ENCODE measurements around the gene ADRA2A.

ADRA2A gene

DNA sequence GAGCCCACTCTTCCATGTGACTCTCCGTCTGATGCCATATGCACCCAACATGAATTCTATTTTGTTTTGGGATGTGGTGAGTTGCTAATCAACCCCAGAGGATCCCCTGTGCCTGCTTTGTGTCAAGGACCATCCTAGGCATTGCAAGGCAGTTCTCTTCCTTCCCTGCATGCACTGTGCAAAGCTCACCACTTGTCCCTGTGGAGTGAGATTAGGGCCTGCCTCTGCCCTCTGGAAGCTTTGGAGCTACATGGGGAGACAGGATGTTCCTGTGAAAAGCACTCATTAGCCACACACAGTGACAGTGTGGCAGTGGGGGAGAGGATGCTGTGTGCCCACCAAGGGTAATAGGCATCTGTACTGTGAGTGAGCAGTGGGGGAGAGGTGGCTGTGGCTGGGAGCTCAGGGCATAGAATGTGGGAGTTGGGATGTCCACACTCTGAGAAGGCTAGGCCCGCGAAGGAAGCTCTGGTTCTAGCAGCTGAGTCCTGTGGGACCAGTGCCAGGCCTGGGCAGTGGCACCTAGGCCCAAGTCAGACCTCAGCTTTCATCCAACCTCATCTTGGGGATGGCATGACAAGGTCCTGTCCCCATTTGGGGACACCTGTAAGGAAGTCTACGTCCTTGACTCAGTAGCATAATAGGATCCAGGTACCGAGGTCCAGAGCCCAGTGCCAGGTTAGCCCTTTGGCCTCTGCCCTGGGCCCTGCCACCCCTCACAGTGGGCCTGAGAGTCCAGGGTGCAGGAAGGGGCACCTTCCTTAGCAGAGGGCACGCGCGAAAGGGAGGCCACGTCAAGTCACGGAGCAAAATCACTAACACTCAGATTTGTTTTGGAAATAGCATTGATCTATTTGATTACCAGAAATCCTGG is 6.6 kb downstream of the ADRA2A start:
- DNase-seq (ENCODE audit: low spot score), result no peak

DNA sequence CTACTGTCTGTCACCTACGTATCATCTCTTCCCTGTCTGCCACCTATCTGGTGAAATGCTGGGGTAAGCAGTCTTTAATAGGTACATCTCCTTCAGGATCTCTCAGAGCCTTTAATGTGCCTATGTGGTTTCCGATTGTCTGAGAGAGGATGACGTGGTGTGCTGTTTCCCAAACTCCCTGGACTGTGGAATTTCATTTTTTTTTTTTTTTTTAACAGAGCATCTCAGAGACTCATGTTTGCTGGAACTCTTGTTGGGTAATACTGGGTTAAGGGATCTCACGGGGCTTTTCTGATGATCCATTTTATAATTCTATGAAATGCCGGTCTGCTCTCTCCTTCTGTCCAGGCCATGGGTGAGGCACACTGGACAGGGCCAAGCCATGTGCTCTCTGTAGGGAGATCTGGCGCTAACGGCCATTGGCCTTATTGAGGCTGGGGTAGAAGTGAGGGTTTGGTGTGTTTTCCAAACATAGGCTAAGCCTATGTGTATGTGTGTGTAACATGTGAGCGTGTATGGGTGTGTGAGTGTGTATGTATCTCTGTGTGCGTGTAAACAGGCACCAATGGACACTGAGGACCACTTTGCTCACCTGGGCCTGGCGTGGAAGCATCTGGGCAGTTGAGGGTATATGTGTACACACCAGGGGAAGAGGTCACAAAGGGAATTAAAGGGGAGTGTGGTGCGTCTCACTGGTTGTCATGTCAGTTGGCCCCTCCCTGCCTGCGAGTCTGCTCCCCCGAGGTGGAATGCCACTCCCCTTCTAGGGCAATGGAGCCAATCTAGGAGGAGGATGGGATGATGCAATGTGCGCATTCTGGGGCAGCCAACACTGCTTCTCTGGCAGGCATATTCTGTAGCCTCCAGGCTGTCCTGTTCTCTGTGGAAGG is 7.8 kb downstream of the ADRA2A start:
- DNase-seq (ENCODE audit: low spot score), result no peak

GRCh38 chr10:111085690-111086353 is 9.0 kb downstream of the ADRA2A start:
- DNase-seq (ENCODE audit: low spot score), result no peak

DNA sequence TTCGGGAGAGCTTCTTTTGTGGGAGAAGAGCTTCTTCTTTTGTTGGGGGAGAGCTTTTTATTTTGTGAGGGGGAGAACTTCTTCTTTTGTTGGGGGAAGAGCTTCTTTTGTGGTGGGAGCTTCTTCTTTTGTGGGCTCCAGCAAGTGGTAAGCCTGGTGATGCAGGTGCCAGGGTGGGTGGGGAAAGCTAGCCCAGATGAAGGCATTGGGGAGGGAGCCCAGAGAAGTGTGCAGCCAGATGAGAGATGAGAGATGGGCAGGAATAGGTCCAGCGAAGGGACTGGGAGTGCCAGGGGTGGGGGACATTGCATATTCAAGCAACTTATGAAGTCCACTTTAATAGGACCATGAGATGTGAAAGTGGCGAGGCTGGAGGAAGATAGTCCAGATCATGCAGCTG is 9.7 kb downstream of the ADRA2A start:
- DNase-seq (ENCODE audit: low spot score), result no peak

- no peak for DNase-seq (ENCODE audit: low spot score)
Observed at GRCh38 chr10:111087331-111087756, 10.5 kb downstream of the ADRA2A start.

GRCh38 chr10:111087968-111088505 is 11.2 kb downstream of the ADRA2A start:
- DNase-seq (ENCODE audit: low spot score), result no peak

DNA sequence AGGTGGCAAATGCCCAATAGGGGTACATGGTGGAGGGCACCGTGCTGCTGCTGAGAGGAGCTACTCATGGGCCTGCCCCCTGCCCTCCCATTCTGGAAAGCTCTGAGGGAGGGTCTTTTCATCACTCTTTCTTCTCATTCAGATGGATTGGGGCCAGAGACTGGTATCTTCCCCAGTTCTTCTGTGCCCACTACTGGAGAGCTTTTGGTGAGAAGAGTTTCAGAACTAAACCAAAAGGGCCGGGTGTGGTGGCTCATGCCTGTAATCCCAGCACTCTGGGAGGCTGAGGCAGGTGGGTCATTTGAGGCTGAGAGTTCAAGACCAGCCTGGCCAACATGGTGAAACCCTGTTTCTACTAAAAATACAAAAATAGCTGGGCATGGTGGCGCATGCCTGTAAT is 12.5 kb downstream of the ADRA2A start:
- no peak for DNase-seq (ENCODE audit: low spot score)

DNA sequence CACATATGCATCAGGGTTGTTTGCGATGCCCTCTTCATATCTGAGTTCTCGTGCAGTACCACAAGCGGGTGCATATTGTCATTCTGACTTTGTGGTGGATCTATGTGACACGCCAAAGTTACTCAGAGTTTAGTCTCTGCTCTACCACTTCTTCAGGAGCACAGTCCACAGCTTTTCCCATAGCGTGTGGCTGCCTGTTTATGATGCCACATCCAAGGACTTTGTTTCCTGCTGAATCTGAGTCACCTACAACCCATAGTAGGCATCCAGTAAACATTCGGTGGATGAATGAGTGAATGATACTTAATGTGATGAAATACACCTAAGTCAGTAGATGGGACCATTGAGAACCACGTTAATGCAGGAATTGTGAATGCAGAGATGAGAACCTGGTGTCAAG is 15.0 kb downstream of the ADRA2A start:
- no peak for DNase-seq (ENCODE audit: low spot score)

- DNase-seq (ENCODE audit: low spot score), result no peak
Observed at GRCh38 chr10:111093741-111094380, 17.0 kb downstream of the ADRA2A start.

GRCh38 chr10:111098679-111099437 is 22.0 kb downstream of the ADRA2A start:
- no peak for DNase-seq (ENCODE audit: low spot score)

DNA sequence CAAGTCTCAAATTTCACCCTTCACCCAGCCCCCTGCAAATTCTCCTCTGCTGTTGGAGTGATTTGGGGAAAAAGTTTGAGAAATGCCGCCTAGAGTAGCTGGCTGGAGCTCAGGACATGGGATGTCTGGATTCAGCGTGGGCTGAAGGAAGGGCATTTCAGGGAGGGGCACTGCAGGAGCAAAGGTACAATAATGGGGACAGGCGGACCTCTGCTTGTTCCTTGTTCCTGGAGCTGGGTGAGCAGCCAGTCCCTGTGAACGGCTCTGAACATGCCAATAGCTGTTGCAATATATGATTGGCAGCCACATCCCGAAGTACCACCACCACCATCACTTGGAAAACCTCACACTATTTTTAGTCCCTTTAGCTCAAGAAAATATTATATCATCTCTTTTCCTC is 23.4 kb downstream of the ADRA2A start:
- no peak for DNase-seq (ENCODE audit: low spot score)

DNA sequence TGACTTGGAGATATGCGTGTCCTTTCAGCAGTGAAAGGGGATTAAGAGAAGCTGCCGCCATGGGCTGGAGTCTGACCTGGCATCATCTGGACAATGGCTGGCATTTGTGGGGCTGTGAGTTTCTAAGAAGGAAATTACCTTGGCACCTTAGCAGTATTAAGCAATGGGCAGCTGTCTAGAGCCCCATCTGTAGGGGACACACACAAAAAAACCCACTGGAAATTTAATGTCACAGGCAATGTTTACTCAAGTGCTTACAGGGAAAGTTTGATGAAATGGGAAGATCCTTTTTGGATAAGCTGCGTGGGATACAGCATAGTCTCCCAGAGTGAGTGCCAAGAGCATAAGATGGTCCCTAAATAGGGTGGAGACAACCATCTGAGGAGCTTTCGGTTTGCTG is 25.0 kb downstream of the ADRA2A start:
- DNase-seq (ENCODE audit: low spot score), result no peak

- DNase-seq (ENCODE audit: low spot score), result no peak
Observed at GRCh38 chr10:111102359-111102837, 25.6 kb downstream of the ADRA2A start.

DNA sequence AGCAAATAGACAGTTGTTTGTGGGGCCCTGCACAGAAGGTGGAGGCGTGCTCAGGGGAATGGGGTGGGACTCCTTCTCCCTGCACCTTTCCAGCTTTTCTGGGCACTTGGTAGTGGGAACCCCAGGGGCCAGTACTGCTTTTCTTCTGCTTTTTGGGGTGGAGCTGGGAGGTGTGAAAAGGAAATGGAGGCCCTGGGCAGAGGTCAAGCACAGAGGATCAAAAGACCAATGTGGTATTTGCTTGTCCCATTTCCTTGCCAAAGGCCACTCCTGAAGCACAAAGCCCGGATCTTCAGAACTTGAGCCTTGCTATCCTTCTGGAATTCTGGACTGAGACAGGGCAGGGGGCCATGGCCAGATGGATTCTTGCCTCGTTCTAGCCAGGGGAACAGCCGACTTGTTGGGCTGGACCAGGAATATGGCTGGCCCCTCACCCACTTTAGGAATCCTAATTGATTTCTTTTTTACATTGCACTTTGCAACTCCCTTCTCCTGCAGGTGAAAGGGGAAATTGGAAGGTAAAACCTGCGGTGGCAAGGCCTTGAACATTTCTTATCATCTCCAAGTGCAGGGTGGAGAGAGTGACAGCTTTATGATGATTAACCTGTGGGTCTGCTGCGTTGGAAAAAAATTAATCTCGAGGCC is 26.5 kb downstream of the ADRA2A start:
- DNase-seq (ENCODE audit: low spot score), result no peak

GRCh38 chr10:111104811-111105210 is 28.0 kb downstream of the ADRA2A start:
- no peak for DNase-seq (ENCODE audit: low spot score)

- DNase-seq (ENCODE audit: low spot score), result no peak
Observed at GRCh38 chr10:111106081-111106480, 29.3 kb downstream of the ADRA2A start.

DNA sequence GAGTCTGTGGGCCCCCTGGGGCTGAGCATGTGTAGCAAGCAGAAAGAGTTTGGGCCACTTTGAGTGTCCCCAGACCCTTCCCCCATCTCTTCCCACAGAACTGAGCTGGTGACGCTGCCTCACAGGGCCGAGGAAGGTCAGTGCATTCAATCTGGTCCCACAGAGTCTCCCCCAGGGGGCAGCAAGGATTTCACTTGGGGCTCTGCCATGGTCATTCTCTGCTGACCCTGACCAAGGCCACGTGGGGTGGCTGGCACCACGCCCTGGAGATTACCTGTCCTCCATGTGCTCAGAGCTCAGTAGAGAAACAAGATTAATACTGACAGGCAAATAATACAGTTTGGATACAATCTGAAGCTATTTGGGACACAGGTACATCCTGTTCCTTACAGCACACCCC is 30.2 kb downstream of the ADRA2A start:
- no peak for DNase-seq (ENCODE audit: low spot score)

DNA sequence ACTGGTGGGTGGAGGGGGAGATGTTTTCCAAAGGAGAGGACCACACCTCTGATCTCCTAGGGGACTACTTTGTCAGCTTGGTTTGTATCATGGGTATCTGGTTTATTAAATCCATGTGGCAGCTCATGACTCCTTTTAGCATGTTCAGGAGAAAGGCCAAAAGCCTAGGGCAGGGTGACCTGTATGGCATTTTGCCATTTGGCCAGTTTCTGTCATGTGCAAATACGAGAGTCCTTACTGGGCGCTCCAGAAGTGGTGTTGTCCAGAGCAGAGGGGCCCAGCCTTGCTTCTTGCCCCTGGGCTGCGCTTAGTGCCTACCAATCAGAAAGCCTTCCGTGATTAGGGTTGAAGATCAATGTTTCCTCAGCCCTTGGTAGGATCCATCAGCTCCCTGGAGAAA is 31.0 kb downstream of the ADRA2A start:
- no peak for DNase-seq (ENCODE audit: low spot score)

DNA sequence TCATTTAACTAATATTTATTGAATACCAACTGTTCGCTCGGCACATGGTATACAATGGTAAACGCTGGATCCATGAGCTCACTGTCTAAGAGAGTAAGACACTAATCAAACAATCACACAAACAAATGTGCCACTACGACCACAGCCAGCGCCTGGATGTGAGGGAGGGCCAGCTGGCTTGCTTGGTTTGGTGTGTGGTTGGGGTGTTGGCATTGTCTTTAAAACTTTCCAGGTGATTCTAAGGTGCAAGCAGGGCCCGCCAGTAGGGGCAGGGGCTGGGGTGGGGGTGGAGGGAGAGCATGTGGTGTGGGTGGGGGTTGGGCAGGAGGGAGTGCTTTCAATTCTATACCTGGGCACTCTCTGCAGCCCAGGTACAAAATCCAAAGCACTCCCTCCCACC is 31.6 kb downstream of the ADRA2A start:
- DNase-seq (ENCODE audit: low spot score), result no peak

DNA sequence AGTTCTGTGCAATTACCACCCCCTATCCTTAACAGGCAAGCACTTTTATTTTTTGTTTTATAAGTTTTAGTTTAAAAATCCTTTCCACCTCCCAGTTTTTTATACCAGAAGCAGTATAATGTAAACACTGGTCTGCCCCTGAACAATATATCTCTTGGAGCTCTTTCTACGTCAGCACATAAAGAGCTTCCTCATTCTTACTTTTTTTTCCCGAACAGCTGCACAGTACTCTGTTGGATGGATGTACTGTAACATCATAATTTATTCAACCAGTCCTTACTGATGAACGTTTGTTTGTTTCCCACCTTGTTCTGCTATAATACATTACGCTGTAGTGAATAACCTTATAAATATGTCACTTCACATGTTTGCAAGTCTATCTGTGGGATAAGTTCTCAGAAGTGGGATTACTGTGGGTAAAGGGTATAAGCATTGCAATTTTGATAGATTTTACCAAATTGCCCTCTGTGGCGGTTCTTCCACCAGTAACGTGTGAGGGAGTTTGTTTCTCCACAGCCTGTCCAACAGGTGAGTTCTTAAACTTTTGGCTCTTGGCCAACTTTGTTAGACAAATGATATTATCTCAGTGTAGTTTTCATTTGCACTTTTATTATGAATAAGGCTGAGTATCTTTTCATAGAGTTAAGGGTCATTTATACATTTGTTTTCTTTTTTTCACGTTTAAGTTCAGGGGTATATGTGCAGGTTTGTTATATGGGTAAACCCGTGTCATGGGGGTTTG is 32.8 kb downstream of the ADRA2A start:
- DNase-seq (ENCODE audit: low spot score), result no peak
